ENCODE data around the gene SLC15A2. TPM values are rescaled to one million over a fixed set of nuclear protein-coding genes. Genes with fewer than 3 reads are reported as not detected.
A peak's percentile ranks its signal among the peaks of the same experiment; 100 is the strongest.

SLC15A2 gene, protein sequence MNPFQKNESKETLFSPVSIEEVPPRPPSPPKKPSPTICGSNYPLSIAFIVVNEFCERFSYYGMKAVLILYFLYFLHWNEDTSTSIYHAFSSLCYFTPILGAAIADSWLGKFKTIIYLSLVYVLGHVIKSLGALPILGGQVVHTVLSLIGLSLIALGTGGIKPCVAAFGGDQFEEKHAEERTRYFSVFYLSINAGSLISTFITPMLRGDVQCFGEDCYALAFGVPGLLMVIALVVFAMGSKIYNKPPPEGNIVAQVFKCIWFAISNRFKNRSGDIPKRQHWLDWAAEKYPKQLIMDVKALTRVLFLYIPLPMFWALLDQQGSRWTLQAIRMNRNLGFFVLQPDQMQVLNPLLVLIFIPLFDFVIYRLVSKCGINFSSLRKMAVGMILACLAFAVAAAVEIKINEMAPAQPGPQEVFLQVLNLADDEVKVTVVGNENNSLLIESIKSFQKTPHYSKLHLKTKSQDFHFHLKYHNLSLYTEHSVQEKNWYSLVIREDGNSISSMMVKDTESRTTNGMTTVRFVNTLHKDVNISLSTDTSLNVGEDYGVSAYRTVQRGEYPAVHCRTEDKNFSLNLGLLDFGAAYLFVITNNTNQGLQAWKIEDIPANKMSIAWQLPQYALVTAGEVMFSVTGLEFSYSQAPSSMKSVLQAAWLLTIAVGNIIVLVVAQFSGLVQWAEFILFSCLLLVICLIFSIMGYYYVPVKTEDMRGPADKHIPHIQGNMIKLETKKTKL
- total RNA-seq (2021) (18.2 and 33.3 TPM in 2 replicates), Bru-seq, nascent RNA (percentile 76 among the genes with signal in this experiment), BruChase-seq, experiment 1, labeled RNA remaining after a 2-hour chase (percentile 82 among the genes with signal in this experiment), BruChase-seq, experiment 2, labeled RNA remaining after a 6-hour chase (percentile 74 among the genes with signal in this experiment)
- long read RNA-seq, full-length matches to known transcripts: 19 of 27 reads
- long read RNA-seq, partial matches to known transcripts: 2 of 27 reads
- long read RNA-seq, other reads (novel, unspliced or antisense): 6 of 27 reads

- peak; percentile 92 for DNase-seq (ENCODE audit: low spot score)
- intact Hi-C loops (cut with micrococcal nuclease; ENCODE audit: unreplicated experiment): no loop called here
- ChIA-PET POLR2A (ENCODE audit: low non-redundant PET) (interaction anchor here (0.6 kb wide), 1 partner anchor 60 kb away, joined by 3 read pairs; the partner anchor contains the start of genes EAF2 and IQCB1), CTCF (interaction anchor here (1.0 kb wide), 1 partner anchor 101 kb away, joined by 5 read pairs; no protein-coding TSS in a partner anchor)
- TF ChIP-seq EZH2 (IDR thresholded peaks at IDR 0.05; ENCODE audit: borderline replicate concordance, low read depth, low read length, poor library complexity, severe bottlenecking) (no peak), CTCF (conservative IDR thresholded peaks at IDR 0.05; ENCODE audit: low read depth, low read length) (no peak)
- Histone ChIP-seq H3K27ac (ENCODE audit: low read depth, low read length, poor library complexity, severe bottlenecking) (peak within 1 kb of the TSS; percentile 88), H3K36me3 (ENCODE audit: insufficient read depth, low read length, poor library complexity, severe bottlenecking) (no peaks in the 10 kb centered on the region), H3K4me3 (ENCODE audit: low read depth, low read length, poor library complexity, severe bottlenecking) (peak within 1 kb of the TSS; percentile 36), H3K9me3 (ENCODE audit: low read depth, low read length, poor library complexity, severe bottlenecking) (no peaks in the 10 kb centered on the region), H3K27me3 (replicated peaks; ENCODE audit: insufficient read depth, low read depth, low read length, poor library complexity) (no peaks in the 10 kb centered on the region), H3K4me1 (ENCODE audit: insufficient read depth, low read length, poor library complexity, severe bottlenecking) (peaks cover 24% of the 10 kb centered on the region)
- BruUV-seq (replicated peaks): TSS peak; percentile 57
Measured at GRCh38 chr3:121894301-121894990, at the start of gene SLC15A2. Gene SLC15A2, plus strand, starts transcription at chr3:121894401. Its CDS starts 76 bp downstream, at chr3:121894477.

- Histone ChIP-seq H3K4me3 (ENCODE audit: low read depth, low read length, poor library complexity, severe bottlenecking) (no peak overlapping the region), H3K27ac (ENCODE audit: low read depth, low read length, poor library complexity, severe bottlenecking) (no peak overlapping the region), H3K4me1 (ENCODE audit: insufficient read depth, low read length, poor library complexity, severe bottlenecking) (peaks cover 5% of the 10 kb centered on the region), H3K27me3 (replicated peaks; ENCODE audit: insufficient read depth, low read depth, low read length, poor library complexity) (no peaks in the 10 kb centered on the region), H3K36me3 (ENCODE audit: insufficient read depth, low read length, poor library complexity, severe bottlenecking) (no peaks in the 10 kb centered on the region), H3K9me3 (ENCODE audit: low read depth, low read length, poor library complexity, severe bottlenecking) (no peaks in the 10 kb centered on the region)
- CTCF ChIA-PET: no interaction called here
- intact Hi-C loops (cut with micrococcal nuclease; ENCODE audit: unreplicated experiment): no loop called here
- TF ChIP-seq EZH2 (IDR thresholded peaks at IDR 0.05; ENCODE audit: borderline replicate concordance, low read depth, low read length, poor library complexity, severe bottlenecking) (no peak), CTCF (conservative IDR thresholded peaks at IDR 0.05; ENCODE audit: low read depth, low read length) (no peak)
- POLR2A ChIA-PET (ENCODE audit: low non-redundant PET): no interaction called here
- no TSS peak for BruUV-seq (replicated peaks)
- no peak for DNase-seq (ENCODE audit: low spot score)
Measured at GRCh38 chr3:121844892-121845291, 49.3 kb upstream of the SLC15A2 start.

DNA sequence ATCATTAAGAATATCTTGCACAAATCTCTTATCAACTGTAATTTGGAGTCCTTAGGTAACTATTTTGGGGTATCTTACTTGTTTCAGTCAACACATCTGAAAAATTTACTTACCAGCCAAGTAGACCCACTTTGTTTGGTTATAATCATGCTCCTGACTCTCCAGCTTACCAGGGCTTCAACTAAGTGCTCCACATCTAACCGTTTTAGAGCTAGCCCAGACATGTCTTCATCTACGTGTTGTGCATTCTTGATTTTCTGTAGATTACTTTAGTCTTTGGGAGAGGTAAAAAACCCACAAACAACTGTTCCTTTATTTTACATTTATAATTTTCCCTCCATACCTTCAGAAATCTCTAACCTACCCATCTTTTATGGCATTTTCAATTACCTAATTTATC is 41.9 kb upstream of the SLC15A2 start:
- no peaks in the 10 kb centered on the region for H3K27me3 ChIP-seq (replicated peaks; ENCODE audit: insufficient read depth, low read depth, low read length, poor library complexity)
- no TSS peak for BruUV-seq (replicated peaks)
- no peak for TF ChIP-seq EZH2 (IDR thresholded peaks at IDR 0.05; ENCODE audit: borderline replicate concordance, low read depth, low read length, poor library complexity, severe bottlenecking)
- no peak for TF ChIP-seq CTCF (conservative IDR thresholded peaks at IDR 0.05; ENCODE audit: low read depth, low read length)
- no peaks in the 10 kb centered on the region for H3K4me1 ChIP-seq (ENCODE audit: insufficient read depth, low read length, poor library complexity, severe bottlenecking)
- H3K27ac ChIP-seq (ENCODE audit: low read depth, low read length, poor library complexity, severe bottlenecking): no peak overlapping the region
- POLR2A ChIA-PET (ENCODE audit: low non-redundant PET): no interaction called here
- no peak overlapping the region for H3K4me3 ChIP-seq (ENCODE audit: low read depth, low read length, poor library complexity, severe bottlenecking)
- CTCF ChIA-PET: no interaction called here
- no peak for DNase-seq (ENCODE audit: low spot score)
- H3K36me3 ChIP-seq (ENCODE audit: insufficient read depth, low read length, poor library complexity, severe bottlenecking): no peaks in the 10 kb centered on the region
- intact Hi-C loops (cut with micrococcal nuclease; ENCODE audit: unreplicated experiment): no loop called here
- H3K9me3 ChIP-seq (ENCODE audit: low read depth, low read length, poor library complexity, severe bottlenecking): no peaks in the 10 kb centered on the region

Data from A673 (cell line).